ENCODE data around the gene UBR4. TPM values are rescaled to one million over a fixed set of nuclear protein-coding genes. Genes with fewer than 3 reads are reported as not detected.
"Not testable (repeated sequence)": the region's sequence is repeated elsewhere in the genome, so short reads cannot be mapped to it uniquely, and the experiment has no call there.

Gene UBR4
- total RNA-seq, 1 experiment from 2014 or later: 131 TPM

GRCh38 chr1:19257178-19257914 lies 47.3 kb upstream of the UBR4 start:
- no peak overlapping the region for H2BK5ac ChIP-seq (ENCODE audit: insufficient read length, low read length)

GRCh38 chr1:19256301-19256700 lies 46.2 kb upstream of the UBR4 start:
- H4K20me1 ChIP-seq (ENCODE audit: control insufficient read depth, insufficient read depth, insufficient read length); H3K79me1 ChIP-seq (ENCODE audit: insufficient read depth, low read depth, low read length, poor library complexity, severe bottlenecking); H3K23ac ChIP-seq (ENCODE audit: insufficient read length, low read depth, low read length); H3K27me3 Mint-ChIP-seq (ENCODE audit: low read depth); DNase-seq; H3K56ac ChIP-seq (ENCODE audit: insufficient read length, low read depth, low read length); H2BK20ac ChIP-seq (ENCODE audit: low read depth, low read length, poor library complexity, severe bottlenecking); H3K27ac ChIP-seq (ENCODE audit: insufficient read length, low read depth, low read length); H3K27me3 ChIP-seq (ENCODE audit: insufficient read depth, low read length); H3K27ac Mint-ChIP-seq; H3K14ac ChIP-seq (ENCODE audit: insufficient read depth, low read length); H3K23me2 ChIP-seq (ENCODE audit: insufficient read length, low read depth, low read length, poor library complexity, severe bottlenecking); H3K4me3 Mint-ChIP-seq; H3K18ac ChIP-seq (ENCODE audit: insufficient read length, low read depth, low read length); H4K5ac ChIP-seq (ENCODE audit: insufficient read length, low read depth, low read length); H2AFZ ChIP-seq (ENCODE audit: low read length); H4K8ac ChIP-seq (replicated peaks; ENCODE audit: insufficient read length, low read depth, low read length); H2BK12ac ChIP-seq (ENCODE audit: insufficient read length, low read depth, low read length); H3K4me2 ChIP-seq (ENCODE audit: insufficient read depth, insufficient read length, low read length); H3K9me3 Mint-ChIP-seq; H2AK5ac ChIP-seq (ENCODE audit: insufficient read length, low read length); H3K4ac ChIP-seq (ENCODE audit: low read depth, low read length); H3K9ac ChIP-seq (ENCODE audit: extremely low read depth, insufficient read length, low read length); H3K4me1 ChIP-seq (ENCODE audit: insufficient read depth, low read length); H3K9me3 ChIP-seq (ENCODE audit: control insufficient read depth, low read depth, low read length); H2BK120ac ChIP-seq (ENCODE audit: low read depth, low read length, poor library complexity, severe bottlenecking); H3T11ph ChIP-seq (ENCODE audit: low read length); H2BK15ac ChIP-seq (ENCODE audit: low read depth, low read length); H2BK5ac ChIP-seq (ENCODE audit: insufficient read length, low read length); H4K91ac ChIP-seq (ENCODE audit: insufficient read length, low read depth, low read length): not testable (repeated sequence)
- WGBS (ENCODE audit: extremely low coverage, insufficient read length, low lambda C conversion rate): no CpG with 5 or more reads among the region's 5 CpGs
- Mint-ChIP-seq H3K4me1 (peaks cover 12 to 13% of the 10 kb centered on the region in 2 experiments), H3K36me3 (ENCODE audit: insufficient read depth in 1 of 3, low read depth in 3 of 3) (peaks cover 38 to 74% (median 55%) of the 10 kb centered on the region in 3 experiments; a peak in 6 of 7 replicates)
- H3K79me2 ChIP-seq (ENCODE audit: insufficient read depth, low read length): peaks cover 35% of the 10 kb centered on the region

More at GRCh38 chr1:19257178-19257914, 47.3 kb upstream of the UBR4 start:
- WGBS (ENCODE audit: extremely low coverage, insufficient read length, low lambda C conversion rate): no CpG with 5 or more reads among the region's 15 CpGs
- Histone ChIP-seq H3K23me2 (ENCODE audit: insufficient read length, low read depth, low read length, poor library complexity, severe bottlenecking) (peaks cover 3% of the 10 kb centered on the region), H2AFZ (ENCODE audit: low read length) (no peak overlapping the region), H2BK120ac (ENCODE audit: low read depth, low read length, poor library complexity, severe bottlenecking) (no peak overlapping the region), H3K27me3 (ENCODE audit: insufficient read depth, low read length) (no peaks in the 10 kb centered on the region), H3K27ac (ENCODE audit: insufficient read length, low read depth, low read length) (no peak overlapping the region), H4K5ac (ENCODE audit: insufficient read length, low read depth, low read length) (no peak overlapping the region), H3K79me2 (ENCODE audit: insufficient read depth, low read length) (peaks cover 29% of the 10 kb centered on the region), H3K9ac (ENCODE audit: extremely low read depth, insufficient read length, low read length) (no peak overlapping the region), H4K20me1 (ENCODE audit: control insufficient read depth, insufficient read depth, insufficient read length) (no peaks in the 10 kb centered on the region), H3K79me1 (ENCODE audit: insufficient read depth, low read depth, low read length, poor library complexity, severe bottlenecking) (peaks cover 8% of the 10 kb centered on the region), H3K4me1 (ENCODE audit: insufficient read depth, low read length) (no peaks in the 10 kb centered on the region), H3K23ac (ENCODE audit: insufficient read length, low read depth, low read length) (no peak overlapping the region), H3K4ac (ENCODE audit: low read depth, low read length) (no peak overlapping the region), H2BK20ac (ENCODE audit: low read depth, low read length, poor library complexity, severe bottlenecking) (no peak overlapping the region), H3K14ac (ENCODE audit: insufficient read depth, low read length) (no peak overlapping the region), H3K4me2 (ENCODE audit: insufficient read depth, insufficient read length, low read length) (no peak overlapping the region), H2BK15ac (ENCODE audit: low read depth, low read length) (no peak overlapping the region), H4K91ac (ENCODE audit: insufficient read length, low read depth, low read length) (no peak overlapping the region), H3K18ac (ENCODE audit: insufficient read length, low read depth, low read length) (no peak overlapping the region), H3T11ph (ENCODE audit: low read length) (no peak overlapping the region), H3K56ac (ENCODE audit: insufficient read length, low read depth, low read length) (no peak overlapping the region), H2BK12ac (ENCODE audit: insufficient read length, low read depth, low read length) (no peak overlapping the region), H4K8ac (replicated peaks; ENCODE audit: insufficient read length, low read depth, low read length) (no peak overlapping the region), H2AK5ac (ENCODE audit: insufficient read length, low read length) (no peak overlapping the region), H3K9me3 (ENCODE audit: control insufficient read depth, low read depth, low read length) (no peaks in the 10 kb centered on the region)
- no peak for TF ChIP-seq CTCF (conservative IDR thresholded peaks at IDR 0.05)
- peaks cover 12 to 13% of the 10 kb centered on the region in 2 experiments for H3K4me1 Mint-ChIP-seq
- H3K27ac Mint-ChIP-seq: no peak overlapping the region; a peak in 1 of 7 replicates
- H3K27me3 Mint-ChIP-seq (ENCODE audit: low read depth): no peaks in the 10 kb centered on the region
- no peaks in the 10 kb centered on the region for H3K9me3 Mint-ChIP-seq
- peaks cover 34 to 69% (median 55%) of the 10 kb centered on the region in 3 experiments; a peak in 6 of 7 replicates for H3K36me3 Mint-ChIP-seq (ENCODE audit: insufficient read depth in 1 of 3, low read depth in 3 of 3)
- H3K4me3 Mint-ChIP-seq: no peak overlapping the region
- DNase-seq: no peak
